GM12801 (cell line): ENCODE results near the gene SLC4A11.

Source experiments
- TF ChIP-seq, protein P1 (sequence below): IDR thresholded peaks from one replicate; pipeline ENCODE4 v1.5.1; 2011; ENCODE audit warnings: control low read depth; ENCODE audit not compliant: insufficient read length; ENCODE audit errors: extremely low read depth

The SLC4A11 gene

DNA sequence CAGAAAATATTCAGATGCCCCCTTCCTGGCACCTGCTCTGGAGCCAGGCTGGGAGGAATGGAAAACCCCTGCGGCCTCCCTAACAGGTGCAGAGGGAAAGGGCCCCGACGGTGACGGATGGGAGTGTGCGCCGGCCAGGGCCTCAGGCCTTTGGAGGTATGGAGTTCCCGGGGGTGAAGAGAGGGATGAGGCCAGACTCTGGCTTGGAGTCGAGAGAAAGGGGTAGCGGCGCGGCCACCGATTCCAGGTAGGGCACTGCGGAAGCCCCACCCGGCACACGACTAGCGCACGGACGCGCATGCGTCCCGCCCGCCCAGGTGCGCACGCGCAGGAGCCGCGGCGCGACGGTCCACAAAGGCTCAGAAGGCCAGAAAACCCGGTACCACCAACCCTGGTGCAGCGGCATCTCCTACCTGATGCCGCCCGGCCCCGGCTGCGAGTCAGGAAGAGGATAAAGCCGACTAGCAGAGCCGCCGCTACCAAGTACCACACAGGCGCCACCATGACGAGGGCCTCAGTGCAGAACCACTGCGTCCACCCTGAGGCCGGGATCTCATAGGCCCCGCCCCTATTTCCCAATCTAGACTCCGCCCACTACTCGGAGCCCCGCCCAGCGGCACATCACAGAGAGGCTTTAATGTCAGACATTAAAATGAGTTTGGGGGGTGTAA, 34.7 kb downstream of the SLC4A11 start, which contains the start of gene DDRGK1:
DDRGK1 (minus strand) TSS at position 559 of the 671 bp plus-strand sequence; CDS start at position 504, 55 bp downstream.
- TF ChIP-seq, protein P1, sequence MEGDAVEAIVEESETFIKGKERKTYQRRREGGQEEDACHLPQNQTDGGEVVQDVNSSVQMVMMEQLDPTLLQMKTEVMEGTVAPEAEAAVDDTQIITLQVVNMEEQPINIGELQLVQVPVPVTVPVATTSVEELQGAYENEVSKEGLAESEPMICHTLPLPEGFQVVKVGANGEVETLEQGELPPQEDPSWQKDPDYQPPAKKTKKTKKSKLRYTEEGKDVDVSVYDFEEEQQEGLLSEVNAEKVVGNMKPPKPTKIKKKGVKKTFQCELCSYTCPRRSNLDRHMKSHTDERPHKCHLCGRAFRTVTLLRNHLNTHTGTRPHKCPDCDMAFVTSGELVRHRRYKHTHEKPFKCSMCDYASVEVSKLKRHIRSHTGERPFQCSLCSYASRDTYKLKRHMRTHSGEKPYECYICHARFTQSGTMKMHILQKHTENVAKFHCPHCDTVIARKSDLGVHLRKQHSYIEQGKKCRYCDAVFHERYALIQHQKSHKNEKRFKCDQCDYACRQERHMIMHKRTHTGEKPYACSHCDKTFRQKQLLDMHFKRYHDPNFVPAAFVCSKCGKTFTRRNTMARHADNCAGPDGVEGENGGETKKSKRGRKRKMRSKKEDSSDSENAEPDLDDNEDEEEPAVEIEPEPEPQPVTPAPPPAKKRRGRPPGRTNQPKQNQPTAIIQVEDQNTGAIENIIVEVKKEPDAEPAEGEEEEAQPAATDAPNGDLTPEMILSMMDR = no peak

DNA sequence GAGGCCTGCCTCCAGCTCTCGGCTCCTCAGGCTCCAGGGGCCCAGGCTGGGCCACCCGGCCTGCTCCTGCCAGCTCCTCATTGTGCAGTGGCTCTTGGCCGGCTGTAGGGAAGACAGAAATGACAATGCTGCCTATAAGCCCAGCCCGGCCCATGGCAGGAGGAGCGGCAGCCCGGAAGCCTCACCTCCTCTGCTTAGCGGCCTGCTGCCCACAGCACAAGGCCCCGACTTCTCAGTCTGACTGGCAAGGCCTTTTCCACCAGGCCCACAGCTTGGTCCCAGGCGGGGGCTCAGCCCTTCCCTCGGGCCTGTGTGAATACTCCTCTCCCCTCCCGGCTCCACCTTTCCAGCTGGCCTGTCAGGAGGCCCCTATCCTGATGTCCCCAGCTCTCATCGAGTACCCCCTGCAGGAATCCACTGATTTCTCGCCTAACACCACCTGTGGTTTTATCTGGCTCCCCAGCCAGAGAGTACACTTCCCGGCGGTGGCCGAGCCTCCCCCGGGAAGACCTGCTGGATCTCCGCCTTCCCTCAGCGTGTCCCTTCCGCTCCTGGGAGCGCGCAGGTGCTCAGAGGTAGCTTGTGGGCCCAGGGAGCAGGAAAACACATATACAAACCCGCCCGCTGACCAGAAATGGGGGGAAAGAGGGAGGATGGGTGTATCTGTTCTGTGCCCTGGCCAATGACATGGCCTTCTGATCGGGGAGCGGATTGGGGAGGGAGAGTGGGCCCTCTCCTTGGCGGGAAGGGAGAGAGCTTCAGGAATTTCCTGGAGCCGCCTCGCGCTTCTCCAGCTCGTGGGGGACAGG, 35.5 kb downstream of the SLC4A11 start:
- TF ChIP-seq, protein P1 = no peak

DNA sequence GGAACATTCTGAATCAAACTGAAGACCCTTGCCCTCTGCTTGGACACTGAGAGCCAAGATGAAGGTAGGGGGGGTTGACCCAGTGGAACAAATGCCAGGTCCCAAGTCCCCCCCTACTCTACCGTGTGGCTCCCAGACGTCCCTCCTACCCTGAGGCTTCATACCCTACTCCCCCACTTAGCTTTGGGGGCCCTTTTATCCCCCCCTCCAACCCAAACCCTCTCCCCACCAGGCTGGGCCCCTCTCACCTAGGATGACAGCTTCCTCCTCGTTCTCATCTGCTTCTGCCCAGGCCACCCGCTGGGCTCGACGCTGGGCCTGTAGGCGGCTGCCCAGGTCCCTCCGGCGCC, 36.0 kb downstream of the SLC4A11 start:
- TF ChIP-seq, protein P1 = no peak

DNA sequence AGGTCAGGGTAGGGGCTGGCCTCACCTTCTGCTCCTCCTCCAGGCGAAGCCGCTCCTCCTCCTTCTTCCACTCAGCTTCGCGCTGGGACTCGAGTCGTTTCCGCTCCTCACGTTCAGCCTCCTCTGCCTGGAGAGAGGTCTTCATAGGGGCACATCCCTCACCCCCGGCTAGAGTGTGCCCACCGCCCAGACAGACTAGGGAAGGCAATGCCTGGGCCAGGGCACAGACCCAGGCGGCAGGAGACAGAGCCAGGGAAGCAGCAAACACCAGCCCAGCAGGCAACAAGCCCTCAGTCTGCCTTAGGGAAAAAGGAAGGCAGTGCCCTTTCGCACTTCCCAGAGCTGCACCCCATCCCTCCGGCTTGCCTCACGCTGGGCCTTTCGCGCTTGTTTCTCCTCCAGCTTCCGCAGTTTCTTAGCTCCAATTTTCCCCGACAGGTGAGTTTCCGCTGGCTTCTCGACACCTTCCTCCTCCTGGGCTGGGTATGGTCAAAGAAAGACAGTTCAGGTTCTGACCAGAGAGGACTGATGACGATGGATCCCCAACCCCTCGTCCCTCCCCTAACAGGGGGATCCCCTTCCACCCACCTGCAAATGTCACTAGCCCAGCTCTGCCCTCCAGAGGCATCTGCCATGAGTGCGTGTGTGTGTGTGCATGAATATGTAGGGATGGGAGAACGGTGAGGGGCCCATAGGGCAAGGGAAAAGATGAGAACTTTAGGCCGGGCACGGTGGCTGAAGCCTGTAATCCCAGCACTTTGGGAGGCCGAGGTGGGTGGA, 38.8 kb downstream of the SLC4A11 start:
- TF ChIP-seq, protein P1 = no peak

- TF ChIP-seq, protein P1 = no peak
These were observed 39.8 kb downstream of the SLC4A11 start for GRCh38 chr20:3199206-3199605.

- TF ChIP-seq, protein P1 = no peak
These were observed 43.3 kb downstream of the SLC4A11 start for GRCh38 chr20:3195590-3196237.

DNA sequence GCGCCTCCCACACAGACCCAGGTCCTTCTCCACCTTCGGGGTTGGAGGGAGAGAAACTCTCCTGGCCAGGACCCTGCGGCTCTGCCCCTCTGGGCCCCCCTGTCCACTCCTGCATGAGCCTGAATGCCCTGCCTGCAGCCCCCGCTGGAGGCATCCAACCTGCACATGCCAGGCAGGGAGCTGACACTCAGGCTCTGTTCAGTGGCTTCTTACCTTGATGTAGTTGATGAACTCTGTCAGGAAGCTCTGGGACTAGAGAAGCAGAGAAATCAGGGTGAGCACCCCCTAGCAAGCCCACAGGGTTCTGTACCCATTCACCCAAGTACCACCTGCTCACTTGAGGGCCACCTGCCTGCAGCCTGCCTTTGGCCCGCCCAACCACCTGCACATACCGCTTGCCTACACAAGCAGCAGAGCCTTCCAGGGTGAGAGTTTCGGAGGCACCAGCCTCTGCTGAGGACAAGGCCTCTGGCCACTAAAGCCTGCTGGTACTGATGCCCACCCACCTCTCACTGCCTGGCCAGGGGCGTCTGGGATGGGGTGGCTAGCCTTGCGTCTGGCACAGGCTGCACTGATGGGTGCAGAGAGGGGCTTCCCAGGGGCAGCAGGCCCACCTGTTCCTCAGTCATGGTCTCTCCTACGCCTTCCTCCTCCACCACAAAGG, 44.2 kb downstream of the SLC4A11 start:
- TF ChIP-seq, protein P1 = no peak
